ENCODE data around the gene TMF1. TPM values are rescaled to one million over a fixed set of nuclear protein-coding genes. Genes with fewer than 3 reads are reported as not detected.

TMF1 gene
- total and polyA plus RNA-seq, 2 experiments from 2014 or later = 15.8 to 21.3 TPM

DNA sequence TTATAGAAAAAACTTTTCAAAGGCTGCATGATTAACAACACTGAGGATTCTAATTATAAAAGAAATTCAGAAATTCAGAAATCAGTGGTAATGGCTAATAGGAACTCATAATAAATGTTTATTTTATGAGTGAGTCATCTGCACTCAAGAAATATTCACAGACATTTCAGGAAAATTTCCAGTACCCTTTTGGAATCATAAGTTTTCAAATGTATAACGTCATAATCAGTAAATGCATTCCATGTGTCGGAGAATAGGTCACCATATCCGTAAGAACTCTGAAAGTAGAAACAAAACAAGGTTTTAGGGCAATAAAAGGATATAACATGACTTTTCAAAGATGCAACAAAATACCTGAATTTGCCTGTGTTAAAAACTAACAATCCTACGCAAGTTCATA is 63.4 kb downstream of the TMF1 start:
- Histone ChIP-seq H3K27ac (ENCODE audit: low read depth) (no peak overlapping the region), H3K9me2 (ENCODE audit: insufficient read depth) (0 out of 2 replicates have a peak, but pooled peaks cover 3% of the 10 kb centered on the region), H3K4me3 (no peak overlapping the region), H3F3A (replicated peaks; ENCODE audit: low read depth) (no peaks in the 10 kb centered on the region), H3K4me1 (ENCODE audit: insufficient read depth) (no peaks in the 10 kb centered on the region), H2AFZ (no peak overlapping the region), H3K79me2 (replicated peaks; ENCODE audit: insufficient read depth) (no peaks in the 10 kb centered on the region), H3K36me3 (ENCODE audit: insufficient read depth) (peaks cover 20% of the 10 kb centered on the region), H4K20me1 (replicated peaks; ENCODE audit: insufficient read depth) (no peaks in the 10 kb centered on the region), H3K4me2 (no peak overlapping the region), H3K27me3 (ENCODE audit: insufficient read depth) (no peaks in the 10 kb centered on the region)
- H3K9me3 Mint-ChIP-seq = peaks cover 11% of the 10 kb centered on the region
- no peaks in the 10 kb centered on the region for H3K27me3 Mint-ChIP-seq (ENCODE audit: insufficient read depth, low read depth, poor library complexity)
- H3K4me1 Mint-ChIP-seq = no peaks in the 10 kb centered on the region
- H3K36me3 Mint-ChIP-seq (ENCODE audit: low read depth) = peaks cover 59% of the 10 kb centered on the region
- ATAC-seq = no peak
- no peak overlapping the region for H3K4me3 Mint-ChIP-seq
- no peak for TF ChIP-seq ZNF331 (CRISPR knock-in tag; IDR thresholded peaks at IDR 0.05; ENCODE audit: low read depth)
- no peak for TF ChIP-seq STAT1 (IDR thresholded peaks at IDR 0.05; ENCODE audit: unreplicated experiment)
- TF ChIP-seq, protein P1, sequence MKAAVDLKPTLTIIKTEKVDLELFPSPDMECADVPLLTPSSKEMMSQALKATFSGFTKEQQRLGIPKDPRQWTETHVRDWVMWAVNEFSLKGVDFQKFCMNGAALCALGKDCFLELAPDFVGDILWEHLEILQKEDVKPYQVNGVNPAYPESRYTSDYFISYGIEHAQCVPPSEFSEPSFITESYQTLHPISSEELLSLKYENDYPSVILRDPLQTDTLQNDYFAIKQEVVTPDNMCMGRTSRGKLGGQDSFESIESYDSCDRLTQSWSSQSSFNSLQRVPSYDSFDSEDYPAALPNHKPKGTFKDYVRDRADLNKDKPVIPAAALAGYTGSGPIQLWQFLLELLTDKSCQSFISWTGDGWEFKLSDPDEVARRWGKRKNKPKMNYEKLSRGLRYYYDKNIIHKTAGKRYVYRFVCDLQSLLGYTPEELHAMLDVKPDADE (IDR thresholded peaks at IDR 0.05) = no peak
- TF ChIP-seq, protein P2, sequence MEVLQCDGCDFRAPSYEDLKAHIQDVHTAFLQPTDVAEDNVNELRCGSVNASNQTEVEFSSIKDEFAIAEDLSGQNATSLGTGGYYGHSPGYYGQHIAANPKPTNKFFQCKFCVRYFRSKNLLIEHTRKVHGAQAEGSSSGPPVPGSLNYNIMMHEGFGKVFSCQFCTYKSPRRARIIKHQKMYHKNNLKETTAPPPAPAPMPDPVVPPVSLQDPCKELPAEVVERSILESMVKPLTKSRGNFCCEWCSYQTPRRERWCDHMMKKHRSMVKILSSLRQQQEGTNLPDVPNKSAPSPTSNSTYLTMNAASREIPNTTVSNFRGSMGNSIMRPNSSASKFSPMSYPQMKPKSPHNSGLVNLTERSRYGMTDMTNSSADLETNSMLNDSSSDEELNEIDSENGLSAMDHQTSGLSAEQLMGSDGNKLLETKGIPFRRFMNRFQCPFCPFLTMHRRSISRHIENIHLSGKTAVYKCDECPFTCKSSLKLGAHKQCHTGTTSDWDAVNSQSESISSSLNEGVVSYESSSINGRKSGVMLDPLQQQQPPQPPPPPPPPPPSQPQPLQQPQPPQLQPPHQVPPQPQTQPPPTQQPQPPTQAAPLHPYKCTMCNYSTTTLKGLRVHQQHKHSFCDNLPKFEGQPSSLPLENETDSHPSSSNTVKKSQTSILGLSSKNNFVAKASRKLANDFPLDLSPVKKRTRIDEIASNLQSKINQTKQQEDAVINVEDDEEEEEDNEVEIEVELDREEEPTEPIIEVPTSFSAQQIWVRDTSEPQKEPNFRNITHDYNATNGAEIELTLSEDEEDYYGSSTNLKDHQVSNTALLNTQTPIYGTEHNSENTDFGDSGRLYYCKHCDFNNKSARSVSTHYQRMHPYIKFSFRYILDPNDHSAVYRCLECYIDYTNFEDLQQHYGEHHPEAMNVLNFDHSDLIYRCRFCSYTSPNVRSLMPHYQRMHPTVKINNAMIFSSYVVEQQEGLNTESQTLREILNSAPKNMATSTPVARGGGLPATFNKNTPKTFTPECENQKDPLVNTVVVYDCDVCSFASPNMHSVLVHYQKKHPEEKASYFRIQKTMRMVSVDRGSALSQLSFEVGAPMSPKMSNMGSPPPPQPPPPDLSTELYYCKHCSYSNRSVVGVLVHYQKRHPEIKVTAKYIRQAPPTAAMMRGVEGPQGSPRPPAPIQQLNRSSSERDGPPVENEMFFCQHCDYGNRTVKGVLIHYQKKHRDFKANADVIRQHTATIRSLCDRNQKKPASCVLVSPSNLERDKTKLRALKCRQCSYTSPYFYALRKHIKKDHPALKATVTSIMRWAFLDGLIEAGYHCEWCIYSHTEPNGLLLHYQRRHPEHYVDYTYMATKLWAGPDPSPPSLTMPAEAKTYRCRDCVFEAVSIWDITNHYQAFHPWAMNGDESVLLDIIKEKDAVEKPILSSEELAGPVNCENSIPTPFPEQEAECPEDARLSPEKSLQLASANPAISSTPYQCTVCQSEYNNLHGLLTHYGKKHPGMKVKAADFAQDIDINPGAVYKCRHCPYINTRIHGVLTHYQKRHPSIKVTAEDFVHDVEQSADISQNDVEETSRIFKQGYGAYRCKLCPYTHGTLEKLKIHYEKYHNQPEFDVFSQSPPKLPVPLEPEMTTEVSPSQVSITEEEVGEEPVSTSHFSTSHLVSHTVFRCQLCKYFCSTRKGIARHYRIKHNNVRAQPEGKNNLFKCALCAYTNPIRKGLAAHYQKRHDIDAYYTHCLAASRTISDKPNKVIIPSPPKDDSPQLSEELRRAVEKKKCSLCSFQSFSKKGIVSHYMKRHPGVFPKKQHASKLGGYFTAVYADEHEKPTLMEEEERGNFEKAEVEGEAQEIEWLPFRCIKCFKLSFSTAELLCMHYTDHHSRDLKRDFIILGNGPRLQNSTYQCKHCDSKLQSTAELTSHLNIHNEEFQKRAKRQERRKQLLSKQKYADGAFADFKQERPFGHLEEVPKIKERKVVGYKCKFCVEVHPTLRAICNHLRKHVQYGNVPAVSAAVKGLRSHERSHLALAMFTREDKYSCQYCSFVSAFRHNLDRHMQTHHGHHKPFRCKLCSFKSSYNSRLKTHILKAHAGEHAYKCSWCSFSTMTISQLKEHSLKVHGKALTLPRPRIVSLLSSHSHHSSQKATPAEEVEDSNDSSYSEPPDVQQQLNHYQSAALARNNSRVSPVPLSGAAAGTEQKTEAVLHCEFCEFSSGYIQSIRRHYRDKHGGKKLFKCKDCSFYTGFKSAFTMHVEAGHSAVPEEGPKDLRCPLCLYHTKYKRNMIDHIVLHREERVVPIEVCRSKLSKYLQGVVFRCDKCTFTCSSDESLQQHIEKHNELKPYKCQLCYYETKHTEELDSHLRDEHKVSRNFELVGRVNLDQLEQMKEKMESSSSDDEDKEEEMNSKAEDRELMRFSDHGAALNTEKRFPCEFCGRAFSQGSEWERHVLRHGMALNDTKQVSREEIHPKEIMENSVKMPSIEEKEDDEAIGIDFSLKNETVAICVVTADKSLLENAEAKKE (CRISPR knock-in tag; IDR thresholded peaks at IDR 0.05) = no peak
- TF ChIP-seq NANOG (IDR thresholded peaks at IDR 0.05; ENCODE audit: borderline replicate concordance) = no peak
- TF ChIP-seq, protein P3, sequence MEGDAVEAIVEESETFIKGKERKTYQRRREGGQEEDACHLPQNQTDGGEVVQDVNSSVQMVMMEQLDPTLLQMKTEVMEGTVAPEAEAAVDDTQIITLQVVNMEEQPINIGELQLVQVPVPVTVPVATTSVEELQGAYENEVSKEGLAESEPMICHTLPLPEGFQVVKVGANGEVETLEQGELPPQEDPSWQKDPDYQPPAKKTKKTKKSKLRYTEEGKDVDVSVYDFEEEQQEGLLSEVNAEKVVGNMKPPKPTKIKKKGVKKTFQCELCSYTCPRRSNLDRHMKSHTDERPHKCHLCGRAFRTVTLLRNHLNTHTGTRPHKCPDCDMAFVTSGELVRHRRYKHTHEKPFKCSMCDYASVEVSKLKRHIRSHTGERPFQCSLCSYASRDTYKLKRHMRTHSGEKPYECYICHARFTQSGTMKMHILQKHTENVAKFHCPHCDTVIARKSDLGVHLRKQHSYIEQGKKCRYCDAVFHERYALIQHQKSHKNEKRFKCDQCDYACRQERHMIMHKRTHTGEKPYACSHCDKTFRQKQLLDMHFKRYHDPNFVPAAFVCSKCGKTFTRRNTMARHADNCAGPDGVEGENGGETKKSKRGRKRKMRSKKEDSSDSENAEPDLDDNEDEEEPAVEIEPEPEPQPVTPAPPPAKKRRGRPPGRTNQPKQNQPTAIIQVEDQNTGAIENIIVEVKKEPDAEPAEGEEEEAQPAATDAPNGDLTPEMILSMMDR (conservative IDR thresholded peaks at IDR 0.05; ENCODE audit: low read depth in 2 of 2) = no peak
- TF ChIP-seq ZNF114 (CRISPR knock-in tag; IDR thresholded peaks at IDR 0.05) = no peak
- TF ChIP-seq, protein P4, sequence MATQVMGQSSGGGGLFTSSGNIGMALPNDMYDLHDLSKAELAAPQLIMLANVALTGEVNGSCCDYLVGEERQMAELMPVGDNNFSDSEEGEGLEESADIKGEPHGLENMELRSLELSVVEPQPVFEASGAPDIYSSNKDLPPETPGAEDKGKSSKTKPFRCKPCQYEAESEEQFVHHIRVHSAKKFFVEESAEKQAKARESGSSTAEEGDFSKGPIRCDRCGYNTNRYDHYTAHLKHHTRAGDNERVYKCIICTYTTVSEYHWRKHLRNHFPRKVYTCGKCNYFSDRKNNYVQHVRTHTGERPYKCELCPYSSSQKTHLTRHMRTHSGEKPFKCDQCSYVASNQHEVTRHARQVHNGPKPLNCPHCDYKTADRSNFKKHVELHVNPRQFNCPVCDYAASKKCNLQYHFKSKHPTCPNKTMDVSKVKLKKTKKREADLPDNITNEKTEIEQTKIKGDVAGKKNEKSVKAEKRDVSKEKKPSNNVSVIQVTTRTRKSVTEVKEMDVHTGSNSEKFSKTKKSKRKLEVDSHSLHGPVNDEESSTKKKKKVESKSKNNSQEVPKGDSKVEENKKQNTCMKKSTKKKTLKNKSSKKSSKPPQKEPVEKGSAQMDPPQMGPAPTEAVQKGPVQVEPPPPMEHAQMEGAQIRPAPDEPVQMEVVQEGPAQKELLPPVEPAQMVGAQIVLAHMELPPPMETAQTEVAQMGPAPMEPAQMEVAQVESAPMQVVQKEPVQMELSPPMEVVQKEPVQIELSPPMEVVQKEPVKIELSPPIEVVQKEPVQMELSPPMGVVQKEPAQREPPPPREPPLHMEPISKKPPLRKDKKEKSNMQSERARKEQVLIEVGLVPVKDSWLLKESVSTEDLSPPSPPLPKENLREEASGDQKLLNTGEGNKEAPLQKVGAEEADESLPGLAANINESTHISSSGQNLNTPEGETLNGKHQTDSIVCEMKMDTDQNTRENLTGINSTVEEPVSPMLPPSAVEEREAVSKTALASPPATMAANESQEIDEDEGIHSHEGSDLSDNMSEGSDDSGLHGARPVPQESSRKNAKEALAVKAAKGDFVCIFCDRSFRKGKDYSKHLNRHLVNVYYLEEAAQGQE (IDR thresholded peaks at IDR 0.05; ENCODE audit: unreplicated experiment) = no peak
- TF ChIP-seq EZH2phosphoT487 (IDR thresholded peaks at IDR 0.05; ENCODE audit: unreplicated experiment) = no peak
- no peak for TF ChIP-seq POLR2AphosphoS5 (IDR thresholded peaks at IDR 0.05; ENCODE audit: low read depth)
- no peak for TF ChIP-seq CREB1 (CRISPR knock-in tag; IDR thresholded peaks at IDR 0.05; ENCODE audit: low read depth)
- no peak for TF ChIP-seq JUNB (IDR thresholded peaks at IDR 0.05; ENCODE audit: unreplicated experiment)
- no peak for TF ChIP-seq EZH2 (IDR thresholded peaks at IDR 0.05; ENCODE audit: low read depth, unreplicated experiment)
- H3K27ac Mint-ChIP-seq = no peak overlapping the region
- no peak for DNase-seq (ENCODE audit: low spot score)

All from GM23338 (cell line).